ENCODE measurements around the gene ACTRT2. TPM values are rescaled to one million over a fixed set of nuclear protein-coding genes. Genes with fewer than 3 reads are reported as not detected.

Gene ACTRT2
- total RNA-seq, 1 experiment from 2014 or later: not detected

DNA sequence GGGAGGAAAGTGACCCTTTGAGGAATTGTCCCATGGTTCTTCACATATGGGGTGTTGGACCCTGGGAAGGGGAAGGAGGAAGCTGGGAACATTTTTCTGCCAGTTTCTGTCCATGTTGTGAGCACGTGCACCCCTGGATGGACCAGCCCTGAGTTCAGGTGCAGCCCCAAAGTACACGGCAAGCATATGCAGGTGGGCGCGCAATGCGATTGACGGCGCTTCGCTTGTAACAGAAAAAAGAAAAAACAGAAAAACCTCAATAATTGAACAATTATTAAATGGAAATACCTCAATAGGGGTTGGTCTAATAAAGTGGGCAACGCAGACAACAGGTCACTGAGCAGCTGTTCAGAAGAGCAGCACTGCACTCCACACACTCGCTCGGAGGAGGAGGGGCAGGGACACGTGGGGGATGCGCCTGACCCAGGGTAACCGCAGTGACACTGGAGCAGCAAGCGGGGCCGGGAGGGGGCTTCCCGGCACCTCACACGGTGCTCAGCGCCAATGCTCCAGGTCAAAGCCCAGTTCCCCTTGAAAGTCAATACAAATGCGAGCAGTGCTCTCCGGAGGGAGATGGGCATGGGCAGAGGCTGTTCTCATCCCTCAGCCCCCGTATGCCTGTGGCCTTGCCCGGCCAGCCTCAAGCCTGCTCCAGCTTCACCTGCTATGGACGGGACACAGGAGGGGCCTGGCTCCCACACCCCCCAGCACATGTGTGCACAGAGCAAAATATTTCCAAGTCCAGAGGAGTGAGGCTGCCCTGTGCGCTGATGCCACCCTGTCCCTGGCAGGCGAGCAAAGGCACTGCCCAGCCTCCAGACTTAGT, 6.6 kb upstream of the ACTRT2 start:
- no peaks in the 10 kb centered on the region for H3K9me3 ChIP-seq (replicated peaks)
- peaks cover 21% of the 10 kb centered on the region for H3K27me3 ChIP-seq
- no peak for DNase-seq

DNA sequence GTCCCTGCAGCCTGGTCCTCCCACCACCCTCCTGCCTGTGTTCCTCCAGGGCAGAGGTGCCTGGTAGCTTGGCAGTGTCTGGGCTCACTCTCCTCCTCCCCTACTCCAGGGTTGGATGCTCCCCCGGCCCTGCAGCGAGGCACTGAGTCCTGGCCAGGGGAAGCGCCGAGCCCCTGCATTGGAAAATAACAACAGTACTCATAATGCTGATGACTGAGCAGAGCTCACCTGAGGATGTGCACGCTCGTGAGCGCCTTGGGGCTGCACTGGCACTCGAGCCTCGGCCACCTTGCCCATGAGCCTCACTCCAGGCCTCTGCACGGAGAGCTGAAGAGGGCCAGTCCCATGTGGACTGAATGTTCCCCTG, 6.0 kb upstream of the ACTRT2 start:
- Histone ChIP-seq H3K27me3 (peaks cover 21% of the 10 kb centered on the region), H3K9me3 (replicated peaks) (no peaks in the 10 kb centered on the region)
- no peak for DNase-seq

More for the DNA sequence above, 6.6 kb upstream of the ACTRT2 start:
- Histone ChIP-seq H3K4me1 (no peaks in the 10 kb centered on the region), H3K27ac (no peak overlapping the region), H3K4me3 (no peak overlapping the region), H3K36me3 (no peaks in the 10 kb centered on the region)

GRCh38 chr1:3015744-3016143, 5.5 kb upstream of the ACTRT2 start:
- H3K9me3 ChIP-seq (replicated peaks): no peaks in the 10 kb centered on the region

More for the DNA sequence above, 6.0 kb upstream of the ACTRT2 start:
- H3K4me1 ChIP-seq: no peaks in the 10 kb centered on the region
- no peaks in the 10 kb centered on the region for H3K36me3 ChIP-seq
- H3K4me3 ChIP-seq: no peak overlapping the region
- no peak overlapping the region for H3K27ac ChIP-seq

DNA sequence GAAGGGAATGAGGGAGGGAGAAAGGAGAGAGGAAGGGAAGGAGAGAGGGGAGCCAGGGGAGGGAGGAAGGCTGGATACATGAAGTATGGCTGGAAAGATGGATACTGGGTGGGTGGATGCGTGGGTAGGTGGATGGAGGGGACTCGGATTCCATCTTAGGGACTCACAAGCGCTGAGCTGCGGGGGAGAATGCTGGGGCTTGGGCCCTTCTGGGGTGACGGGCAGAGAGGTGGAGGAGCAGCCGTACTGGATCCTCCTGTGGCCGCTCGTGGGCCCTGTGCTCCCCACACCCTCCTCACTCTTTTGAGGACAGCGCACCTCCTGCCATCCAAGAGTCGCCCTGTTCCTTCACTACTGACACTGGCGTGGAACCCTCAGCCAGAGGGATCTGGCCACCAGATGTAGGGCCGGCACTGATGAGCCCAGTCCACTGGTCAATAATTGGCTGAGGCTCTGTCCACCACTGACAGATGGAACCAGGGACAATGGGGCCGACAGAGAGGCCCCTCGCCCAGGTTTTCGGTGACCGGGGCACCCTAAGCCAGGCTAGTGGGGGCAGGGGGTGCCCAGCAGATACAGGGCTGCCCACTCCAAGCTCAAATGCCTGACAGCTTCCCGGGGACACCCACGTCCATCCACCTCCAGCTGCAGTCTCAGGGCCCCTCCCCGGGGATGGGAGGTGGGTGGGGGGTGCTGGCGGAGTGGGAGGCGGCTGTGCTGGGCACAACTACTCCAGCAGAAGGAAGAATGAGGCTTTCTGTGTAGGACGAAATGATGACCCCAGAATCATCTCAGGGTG, 4.4 kb upstream of the ACTRT2 start:
- DNase-seq: no peak
- no peaks in the 10 kb centered on the region for H3K4me1 ChIP-seq
- H3K27me3 ChIP-seq: peaks cover 21% of the 10 kb centered on the region
- H3K4me3 ChIP-seq: no peak overlapping the region
- no peaks in the 10 kb centered on the region for H3K9me3 ChIP-seq (replicated peaks)
- H3K36me3 ChIP-seq: no peaks in the 10 kb centered on the region
- no peak overlapping the region for H3K27ac ChIP-seq

More at GRCh38 chr1:3015744-3016143, 5.5 kb upstream of the ACTRT2 start:
- H3K4me3 ChIP-seq: no peak overlapping the region
- H3K27me3 ChIP-seq: peaks cover 21% of the 10 kb centered on the region
- H3K36me3 ChIP-seq: no peaks in the 10 kb centered on the region
- no peaks in the 10 kb centered on the region for H3K4me1 ChIP-seq
- no peak for DNase-seq
- H3K27ac ChIP-seq: no peak overlapping the region

GRCh38 chr1:3017440-3018050, 3.7 kb upstream of the ACTRT2 start:
- Histone ChIP-seq H3K4me1 (no peaks in the 10 kb centered on the region), H3K9me3 (replicated peaks) (no peaks in the 10 kb centered on the region), H3K4me3 (no peak overlapping the region), H3K36me3 (no peaks in the 10 kb centered on the region), H3K27ac (no peak overlapping the region), H3K27me3 (peaks cover 21% of the 10 kb centered on the region)
- DNase-seq: no peak

DNA sequence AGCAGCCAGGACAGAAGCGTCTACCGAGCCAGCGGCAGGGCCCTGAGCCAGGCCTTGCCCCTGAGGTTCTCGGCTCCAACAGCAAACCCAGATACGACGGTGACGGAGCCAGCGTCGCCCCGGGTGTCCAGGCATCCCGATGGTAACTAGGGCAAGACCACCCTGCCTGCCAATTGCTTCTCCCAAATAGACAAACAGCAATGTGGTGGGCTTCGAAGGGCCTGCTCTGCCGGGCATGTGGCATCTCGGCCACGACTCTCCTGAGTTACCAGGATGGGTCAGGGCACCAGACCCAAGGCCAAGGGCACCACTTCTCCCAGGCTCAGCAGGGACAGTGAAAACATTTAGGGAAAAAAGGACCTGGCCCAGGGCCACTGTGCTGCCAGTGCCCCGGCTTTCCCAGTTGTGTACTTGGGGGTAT, 3.2 kb upstream of the ACTRT2 start:
- Histone ChIP-seq H3K36me3 (no peaks in the 10 kb centered on the region), H3K27me3 (peaks cover 15% of the 10 kb centered on the region), H3K4me3 (no peak overlapping the region), H3K4me1 (no peaks in the 10 kb centered on the region), H3K9me3 (replicated peaks) (no peaks in the 10 kb centered on the region), H3K27ac (no peak overlapping the region)
- DNase-seq: no peak

DNA sequence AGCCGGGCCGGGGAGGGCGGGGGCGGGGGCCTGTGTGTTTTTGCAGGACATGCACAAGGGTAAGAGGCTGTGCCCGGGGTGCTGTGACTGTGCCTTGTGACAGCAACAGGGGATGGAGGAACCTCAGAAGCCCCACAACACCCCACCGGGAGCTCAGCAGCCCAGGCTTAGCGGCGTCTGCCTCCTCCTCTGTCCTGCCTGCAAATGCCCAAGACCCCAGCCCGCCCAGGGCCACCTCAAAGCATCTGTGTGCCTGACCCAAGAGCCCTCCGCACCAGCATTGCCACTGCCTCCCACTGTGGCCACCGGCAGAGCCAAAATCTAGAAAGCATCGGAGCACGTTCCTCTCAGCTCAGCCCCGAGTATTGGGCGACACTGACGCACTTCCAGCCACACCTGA, 2.7 kb upstream of the ACTRT2 start:
- H3K27ac ChIP-seq: no peak overlapping the region
- no peak overlapping the region for H3K4me3 ChIP-seq
- no peaks in the 10 kb centered on the region for H3K9me3 ChIP-seq (replicated peaks)
- no peak for DNase-seq
- no peaks in the 10 kb centered on the region for H3K36me3 ChIP-seq
- no peaks in the 10 kb centered on the region for H3K4me1 ChIP-seq
- H3K27me3 ChIP-seq: peaks cover 12% of the 10 kb centered on the region; the same call in 1 of the 2 replicates

DNA sequence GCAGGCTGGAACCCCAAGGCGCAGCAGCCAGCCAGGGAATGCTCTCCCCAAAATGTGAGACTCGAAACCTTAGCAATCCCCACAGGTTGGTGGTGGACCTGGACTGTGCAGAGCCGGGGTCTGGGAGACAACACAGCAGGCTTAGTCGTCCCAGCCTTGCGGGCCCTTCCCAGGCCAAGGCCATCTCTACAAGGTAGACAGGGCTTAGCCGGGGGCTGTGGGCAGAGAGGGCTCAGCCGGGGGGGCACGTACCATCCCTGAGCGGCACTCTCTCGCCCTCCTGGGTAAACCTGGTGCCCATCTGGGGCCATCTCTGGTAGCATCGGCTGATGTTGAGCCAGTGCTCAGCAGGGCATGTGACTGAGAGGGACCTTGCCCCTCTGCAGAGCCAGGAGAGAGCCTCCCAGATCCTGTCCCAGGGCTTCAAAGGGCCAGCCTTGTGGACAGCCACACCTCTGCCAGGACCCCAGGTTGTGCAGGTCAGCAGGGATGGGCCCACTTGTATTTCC, 2.2 kb upstream of the ACTRT2 start:
- H3K27ac ChIP-seq: no peak overlapping the region
- H3K4me3 ChIP-seq: no peak overlapping the region
- no peaks in the 10 kb centered on the region for H3K4me1 ChIP-seq
- DNase-seq: no peak
- no peaks in the 10 kb centered on the region for H3K9me3 ChIP-seq (replicated peaks)
- no peaks in the 10 kb centered on the region for H3K36me3 ChIP-seq
- peaks cover 16% of the 10 kb centered on the region; the same call in 1 of the 2 replicates for H3K27me3 ChIP-seq

DNA sequence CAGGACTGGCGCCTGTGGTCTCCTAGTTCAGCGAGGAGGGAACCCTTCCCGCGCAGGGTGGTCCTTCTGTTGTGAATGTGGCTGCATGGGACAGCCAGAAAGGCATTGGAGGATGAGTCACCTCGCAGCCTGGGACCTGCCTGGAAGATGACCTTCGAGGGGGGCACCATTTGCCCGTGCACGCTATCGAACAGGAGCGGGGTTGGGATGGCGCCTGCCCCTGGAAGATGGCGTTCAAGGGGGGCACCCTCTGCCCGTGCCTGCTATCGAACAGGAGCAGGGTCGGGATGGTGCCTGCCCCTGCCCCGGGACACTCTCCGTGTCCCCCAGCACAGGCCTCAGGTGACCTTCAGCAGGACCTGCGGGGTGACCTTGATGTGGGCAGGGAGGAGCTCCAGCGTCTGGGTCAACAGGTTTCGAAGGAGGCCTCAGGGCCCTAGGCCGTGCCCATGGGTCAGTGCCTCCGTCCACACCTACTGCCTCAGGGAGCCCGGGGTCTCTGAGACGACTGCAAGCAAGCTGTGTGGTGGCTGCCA, 1.7 kb upstream of the ACTRT2 start:
- Histone ChIP-seq H3K9me3 (replicated peaks) (no peaks in the 10 kb centered on the region), H3K27me3 (peaks cover 16% of the 10 kb centered on the region; the same call in 1 of the 2 replicates), H3K4me3 (no peak overlapping the region), H3K36me3 (no peaks in the 10 kb centered on the region), H3K4me1 (no peaks in the 10 kb centered on the region), H3K27ac (no peak overlapping the region)
- DNase-seq: no peak

- H3K4me1 ChIP-seq: no peaks in the 10 kb centered on the region
- no peaks in the 10 kb centered on the region for H3K36me3 ChIP-seq
- no peak for DNase-seq
- no peak overlapping the region for H3K27ac ChIP-seq
- peaks cover 17% of the 10 kb centered on the region; the same call in 1 of the 2 replicates for H3K27me3 ChIP-seq
- no peak overlapping the region for H3K4me3 ChIP-seq
- H3K9me3 ChIP-seq (replicated peaks): no peaks in the 10 kb centered on the region
Measured at GRCh38 chr1:3020263-3020909, 881 bp upstream of the ACTRT2 start.

DNA sequence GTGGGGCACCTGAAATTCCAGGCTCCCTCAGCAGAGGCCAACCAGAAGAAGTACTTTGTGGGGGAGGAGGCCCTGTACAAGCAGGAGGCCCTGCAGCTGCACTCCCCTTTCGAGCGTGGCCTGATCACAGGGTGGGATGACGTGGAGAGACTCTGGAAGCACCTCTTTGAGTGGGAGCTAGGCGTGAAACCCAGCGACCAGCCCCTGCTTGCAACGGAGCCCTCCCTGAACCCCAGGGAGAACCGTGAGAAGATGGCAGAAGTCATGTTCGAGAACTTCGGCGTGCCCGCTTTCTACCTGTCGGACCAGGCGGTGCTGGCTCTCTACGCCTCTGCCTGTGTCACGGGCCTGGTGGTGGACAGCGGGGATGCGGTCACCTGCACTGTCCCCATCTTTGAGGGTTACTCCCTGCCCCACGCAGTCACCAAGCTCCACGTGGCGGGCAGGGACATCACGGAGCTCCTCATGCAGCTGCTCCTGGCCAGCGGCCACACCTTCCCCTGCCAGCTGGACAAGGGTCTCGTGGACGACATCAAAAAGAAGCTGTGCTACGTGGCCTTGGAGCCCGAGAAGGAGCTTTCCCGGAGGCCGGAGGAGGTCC, 634 bp downstream of the ACTRT2 start:
- H3K9me3 ChIP-seq (replicated peaks): no peaks in the 10 kb centered on the region
- H3K4me1 ChIP-seq: no peaks in the 10 kb centered on the region
- H3K4me3 ChIP-seq: no peak overlapping the region
- H3K36me3 ChIP-seq: no peaks in the 10 kb centered on the region
- H3K27me3 ChIP-seq: peaks cover 14% of the 10 kb centered on the region; the same call in 1 of the 2 replicates
- DNase-seq: no peak
- H3K27ac ChIP-seq: no peak overlapping the region

DNA sequence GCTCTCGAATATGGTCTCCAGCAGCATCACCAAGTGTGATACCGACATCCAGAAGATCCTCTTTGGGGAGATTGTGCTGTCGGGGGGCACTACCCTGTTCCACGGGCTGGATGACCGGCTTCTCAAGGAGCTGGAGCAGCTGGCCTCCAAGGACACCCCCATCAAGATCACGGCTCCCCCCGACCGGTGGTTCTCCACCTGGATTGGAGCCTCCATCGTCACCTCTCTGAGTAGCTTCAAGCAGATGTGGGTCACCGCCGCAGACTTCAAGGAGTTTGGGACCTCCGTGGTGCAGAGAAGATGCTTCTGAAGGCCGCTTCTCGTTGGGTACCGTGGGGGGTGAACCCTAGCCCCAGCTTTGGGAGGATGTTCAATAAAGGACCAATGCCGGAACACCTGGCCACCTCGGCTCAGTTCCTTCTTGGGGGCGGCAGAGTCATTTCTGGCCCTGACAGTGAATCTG, 1.3 kb downstream of the ACTRT2 start:
- Histone ChIP-seq H3K9me3 (replicated peaks) (no peaks in the 10 kb centered on the region), H3K27me3 (peaks cover 11% of the 10 kb centered on the region)

DNA sequence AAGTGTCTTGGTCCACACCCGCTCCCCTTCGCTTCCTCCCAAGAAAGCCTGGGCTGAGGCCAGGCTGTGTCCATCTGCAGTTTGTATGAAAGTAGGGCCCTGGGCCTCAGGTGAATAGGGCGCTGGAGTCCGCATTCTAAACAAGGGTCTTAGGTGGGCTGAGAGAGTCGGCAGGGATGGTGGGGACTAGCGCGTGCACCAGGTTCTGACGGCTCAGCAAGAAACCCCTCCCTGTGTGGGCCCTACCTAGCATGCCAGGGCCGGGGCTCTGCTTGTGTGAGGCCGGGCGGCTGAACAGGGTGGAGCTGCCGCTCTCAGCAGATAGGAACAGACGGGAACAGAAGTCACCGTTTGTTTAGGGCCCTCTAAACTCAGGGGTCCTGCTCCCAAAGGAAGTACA, 1.7 kb downstream of the ACTRT2 start:
- Histone ChIP-seq H3K36me3 (no peaks in the 10 kb centered on the region), H3K4me1 (no peaks in the 10 kb centered on the region), H3K4me3 (no peak overlapping the region), H3K27me3 (peaks cover 12% of the 10 kb centered on the region), H3K27ac (no peak overlapping the region), H3K9me3 (replicated peaks) (no peaks in the 10 kb centered on the region)
- no peak for DNase-seq

More for the DNA sequence above, 1.3 kb downstream of the ACTRT2 start:
- Histone ChIP-seq H3K36me3 (no peaks in the 10 kb centered on the region), H3K4me3 (no peak overlapping the region), H3K27ac (no peak overlapping the region), H3K4me1 (no peaks in the 10 kb centered on the region)
- DNase-seq: no peak

DNA sequence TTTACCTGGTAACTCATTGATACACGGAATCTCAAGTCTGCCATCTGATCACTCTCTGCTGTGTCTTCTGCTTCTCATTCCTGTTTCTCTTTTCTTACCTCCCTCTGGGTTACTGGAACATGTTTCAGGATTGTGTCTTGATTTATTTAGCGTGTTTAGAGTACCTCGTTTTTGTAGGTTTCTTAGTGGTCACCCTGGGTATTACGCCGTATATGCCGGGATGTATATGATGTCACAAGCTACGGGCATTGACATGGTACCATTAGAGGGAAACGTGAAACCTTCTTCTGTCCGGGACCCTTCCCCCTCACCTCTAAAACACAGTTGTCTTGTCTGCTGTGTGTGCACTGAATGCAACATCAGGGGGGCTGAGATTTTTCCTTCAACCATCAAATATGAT, 2.8 kb downstream of the ACTRT2 start:
- Histone ChIP-seq H3K4me1 (no peaks in the 10 kb centered on the region), H3K4me3 (no peak overlapping the region), H3K27me3 (peaks cover 19% of the 10 kb centered on the region), H3K27ac (no peak overlapping the region), H3K36me3 (no peaks in the 10 kb centered on the region), H3K9me3 (replicated peaks) (no peaks in the 10 kb centered on the region)
- no peak for DNase-seq
